ENCODE measurements around the gene USP31. TPM values are rescaled to one million over a fixed set of nuclear protein-coding genes. Genes with fewer than 3 reads are reported as not detected.

Gene USP31
- polyA plus RNA-seq, 1 experiment, result 4.7 TPM

DNA sequence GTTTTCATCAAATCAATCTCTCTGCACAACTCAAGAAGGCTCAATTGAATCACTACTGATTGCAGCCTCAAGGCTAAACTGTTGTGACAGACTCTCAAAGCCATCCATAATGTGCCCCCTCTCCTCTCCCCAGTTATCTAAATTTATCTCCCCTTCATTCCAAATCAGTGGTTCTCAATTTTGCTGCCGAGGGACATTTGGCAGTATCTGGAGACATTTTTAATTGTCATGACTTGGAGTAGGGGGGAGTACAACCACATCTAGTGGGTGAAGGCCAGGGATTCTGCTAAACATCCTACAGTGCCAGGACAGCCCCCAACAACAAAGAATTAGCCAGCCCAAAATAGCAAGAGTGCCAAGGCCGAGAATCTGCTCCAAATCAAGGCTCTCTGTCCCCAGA is 9.1 kb downstream of the USP31 start:
- ChIA-PET POLR2A (no interaction called here), CTCF (no interaction called here)
- H3K4me3 ChIP-seq (ENCODE audit: low read depth, low read length), result no peak overlapping the region
- peaks cover 4% of the 10 kb centered on the region for H3K9me3 ChIP-seq (ENCODE audit: control insufficient read depth, insufficient read depth, low read length)
- DNase-seq (ENCODE audit: low read depth, low spot score), result no peak
- H3K27ac ChIP-seq (ENCODE audit: low read depth, low read length), result no peak overlapping the region
- TF ChIP-seq, protein P1, sequence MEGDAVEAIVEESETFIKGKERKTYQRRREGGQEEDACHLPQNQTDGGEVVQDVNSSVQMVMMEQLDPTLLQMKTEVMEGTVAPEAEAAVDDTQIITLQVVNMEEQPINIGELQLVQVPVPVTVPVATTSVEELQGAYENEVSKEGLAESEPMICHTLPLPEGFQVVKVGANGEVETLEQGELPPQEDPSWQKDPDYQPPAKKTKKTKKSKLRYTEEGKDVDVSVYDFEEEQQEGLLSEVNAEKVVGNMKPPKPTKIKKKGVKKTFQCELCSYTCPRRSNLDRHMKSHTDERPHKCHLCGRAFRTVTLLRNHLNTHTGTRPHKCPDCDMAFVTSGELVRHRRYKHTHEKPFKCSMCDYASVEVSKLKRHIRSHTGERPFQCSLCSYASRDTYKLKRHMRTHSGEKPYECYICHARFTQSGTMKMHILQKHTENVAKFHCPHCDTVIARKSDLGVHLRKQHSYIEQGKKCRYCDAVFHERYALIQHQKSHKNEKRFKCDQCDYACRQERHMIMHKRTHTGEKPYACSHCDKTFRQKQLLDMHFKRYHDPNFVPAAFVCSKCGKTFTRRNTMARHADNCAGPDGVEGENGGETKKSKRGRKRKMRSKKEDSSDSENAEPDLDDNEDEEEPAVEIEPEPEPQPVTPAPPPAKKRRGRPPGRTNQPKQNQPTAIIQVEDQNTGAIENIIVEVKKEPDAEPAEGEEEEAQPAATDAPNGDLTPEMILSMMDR (IDR thresholded peaks at IDR 0.05; ENCODE audit: low read depth, low read length), result no peak
- no peaks in the 10 kb centered on the region for H3K27me3 ChIP-seq (ENCODE audit: control insufficient read depth, insufficient read depth, low read length)

DNA sequence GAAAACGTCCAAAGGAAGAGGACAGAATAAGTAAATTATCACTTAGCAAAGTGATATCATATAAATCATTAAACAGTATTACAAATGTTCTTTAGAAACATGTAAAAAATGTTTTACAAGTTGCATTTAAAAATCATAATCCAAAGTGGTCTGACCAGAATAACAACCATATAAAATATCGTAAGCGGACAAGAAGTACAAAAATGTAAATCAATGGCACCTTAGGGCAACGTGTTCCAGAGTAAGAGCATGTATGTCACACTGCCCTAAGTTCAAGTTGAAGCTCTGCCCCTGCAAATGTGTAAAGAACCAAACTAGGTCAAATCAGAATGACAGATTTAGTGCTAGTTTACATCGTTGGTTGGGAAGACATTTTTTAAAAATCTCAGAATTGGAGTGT is 11.4 kb downstream of the USP31 start:
- Histone ChIP-seq H3K4me3 (ENCODE audit: low read depth, low read length) (no peak overlapping the region), H3K27ac (ENCODE audit: low read depth, low read length) (no peak overlapping the region), H3K9me3 (ENCODE audit: control insufficient read depth, insufficient read depth, low read length) (peaks cover 4% of the 10 kb centered on the region), H3K27me3 (ENCODE audit: control insufficient read depth, insufficient read depth, low read length) (no peaks in the 10 kb centered on the region)
- DNase-seq (ENCODE audit: low read depth, low spot score), result no peak
- CTCF ChIA-PET, result no interaction called here
- POLR2A ChIA-PET, result no interaction called here
- TF ChIP-seq, protein P1 (IDR thresholded peaks at IDR 0.05; ENCODE audit: low read depth, low read length), result no peak

DNA sequence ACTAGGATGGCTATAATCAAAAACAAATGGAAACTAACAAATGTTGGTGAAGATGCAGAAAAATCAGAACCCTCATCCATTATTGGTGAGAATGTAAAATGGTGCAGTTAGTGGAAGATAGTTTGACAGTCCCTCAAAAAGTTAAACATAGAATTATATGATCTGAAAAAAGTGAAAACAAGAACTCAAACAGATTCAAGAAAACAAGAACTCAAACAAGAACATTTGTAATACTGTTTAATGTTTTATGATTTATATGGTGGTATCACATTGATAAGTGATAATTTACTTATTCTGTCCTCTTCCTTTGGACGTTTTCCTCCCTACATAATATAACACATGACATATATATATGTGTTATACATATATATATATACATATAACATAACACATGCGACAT is 12.0 kb downstream of the USP31 start:
- no peak overlapping the region for H3K27ac ChIP-seq (ENCODE audit: low read depth, low read length)
- TF ChIP-seq, protein P1 (IDR thresholded peaks at IDR 0.05; ENCODE audit: low read depth, low read length), result no peak
- peaks cover 4% of the 10 kb centered on the region for H3K9me3 ChIP-seq (ENCODE audit: control insufficient read depth, insufficient read depth, low read length)
- ChIA-PET CTCF (no interaction called here), POLR2A (no interaction called here)
- H3K27me3 ChIP-seq (ENCODE audit: control insufficient read depth, insufficient read depth, low read length), result no peaks in the 10 kb centered on the region
- no peak for DNase-seq (ENCODE audit: low read depth, low spot score)
- no peak overlapping the region for H3K4me3 ChIP-seq (ENCODE audit: low read depth, low read length)

DNA sequence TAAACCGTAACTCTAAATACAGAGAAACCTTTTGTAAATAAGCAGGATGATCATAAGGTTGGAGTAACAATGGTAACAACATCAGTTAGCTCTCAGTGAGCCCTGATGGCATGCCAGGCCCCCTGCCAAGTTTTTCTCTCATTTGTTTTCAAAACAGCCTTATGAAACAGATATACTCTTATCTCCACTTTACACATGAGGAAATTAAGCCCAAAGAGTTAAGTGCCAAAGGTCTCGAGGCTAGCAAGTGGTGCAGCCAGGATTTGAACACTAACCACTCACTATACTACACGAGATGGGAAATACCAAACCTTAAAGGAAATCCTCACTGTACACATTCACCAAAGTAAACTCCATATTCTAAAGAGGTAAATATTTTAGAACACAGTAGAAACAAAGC is 15.0 kb downstream of the USP31 start:
- DNase-seq (ENCODE audit: low read depth, low spot score), result no peak
- Histone ChIP-seq H3K27ac (ENCODE audit: low read depth, low read length) (no peak overlapping the region), H3K9me3 (ENCODE audit: control insufficient read depth, insufficient read depth, low read length) (peaks cover 4% of the 10 kb centered on the region), H3K27me3 (ENCODE audit: control insufficient read depth, insufficient read depth, low read length) (no peaks in the 10 kb centered on the region), H3K4me3 (ENCODE audit: low read depth, low read length) (no peak overlapping the region)
- ChIA-PET POLR2A (interaction anchor here (0.6 kb wide), 1 partner anchor 64 kb away, joined by 3 read pairs; no protein-coding TSS in a partner anchor), CTCF (interaction anchor here (0.6 kb wide), 1 partner anchor 51 kb away, joined by 8 read pairs; no protein-coding TSS in a partner anchor)
- TF ChIP-seq, protein P1 (IDR thresholded peaks at IDR 0.05; ENCODE audit: low read depth, low read length), result no peak

DNA sequence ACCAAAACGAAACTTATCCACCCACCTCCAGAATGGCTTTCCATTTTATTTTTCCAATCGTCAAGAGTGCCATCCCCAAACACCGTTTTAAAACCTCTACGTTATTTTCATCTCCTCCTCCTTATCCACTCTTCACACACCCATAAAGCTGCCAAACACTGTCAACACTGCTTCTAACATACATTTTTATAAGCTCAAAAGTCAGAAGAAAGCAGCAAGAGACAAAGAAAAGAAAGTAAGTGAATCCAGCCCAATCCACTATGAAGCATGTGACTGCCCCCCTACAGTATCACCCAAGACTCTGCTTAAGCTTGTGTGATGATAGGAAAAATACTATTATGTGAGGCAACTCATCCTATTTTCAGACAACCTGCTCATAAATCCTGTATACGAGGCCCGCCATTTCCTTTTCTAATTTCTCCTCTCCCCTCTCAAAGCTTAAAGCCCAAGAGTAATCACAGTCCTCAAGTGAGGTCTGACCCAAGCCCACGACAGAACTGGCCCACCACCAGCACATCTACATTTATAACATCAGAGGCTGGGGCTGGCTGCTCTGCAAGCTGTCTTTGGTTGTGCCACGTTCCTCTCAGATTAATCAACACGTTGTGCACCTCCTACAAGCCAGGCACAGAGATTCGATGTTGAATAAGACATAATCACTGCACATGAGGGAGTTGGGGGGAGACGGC is 16.3 kb downstream of the USP31 start:
- H3K27ac ChIP-seq (ENCODE audit: low read depth, low read length), result no peak overlapping the region
- POLR2A ChIA-PET, result interaction anchor here (2.1 kb wide), 1 partner anchor 16 kb away, joined by 7 read pairs; the partner anchor contains the start of gene USP31
- CTCF ChIA-PET, result interaction anchor here (1.0 to 1.8 kb wide), 5 partner anchors 12 to 1475 kb away, joined by 3 to 9 read pairs (median 4); no protein-coding TSS in a partner anchor

More for the DNA sequence above, 16.3 kb downstream of the USP31 start:
- Histone ChIP-seq H3K9me3 (ENCODE audit: control insufficient read depth, insufficient read depth, low read length) (peaks cover 4% of the 10 kb centered on the region), H3K27me3 (ENCODE audit: control insufficient read depth, insufficient read depth, low read length) (no peaks in the 10 kb centered on the region), H3K4me3 (ENCODE audit: low read depth, low read length) (peak overlapping the region; percentile 38)
- DNase-seq (ENCODE audit: low read depth, low spot score), result no peak
- TF ChIP-seq, protein P1 (IDR thresholded peaks at IDR 0.05; ENCODE audit: low read depth, low read length), result no peak

Data from AG04450 (cell line).